HEK293 (cell line): ENCODE measurements around the gene PAF1.
A peak's percentile ranks its signal among the peaks of the same experiment; 100 is the strongest.
"Not testable (repeated sequence)": the region's sequence is repeated elsewhere in the genome, so short reads cannot be mapped to it uniquely, and the experiment has no call there.

ENCODE experiments used
- CTCF ChIA-PET: fragments of 350-600 bp; formaldehyde crosslinking; extraction: SDS; loops from one replicate; lab custom pipeline; 2021; ENCODE audit warnings: antibody characterized with exemption; lab: Yijun Ruan, JAX
- POLR2A ChIA-PET: fragments of 300-600 bp; formaldehyde crosslinking; extraction: SDS; loops from one replicate; lab custom pipeline; 2020; ENCODE audit warnings: antibody characterized with exemption, inconsistent platforms; lab: Yijun Ruan, JAX
- H3K27ac ChIP-seq: fragments of 200-500 bp; sonication (Bioruptor generic); 2 replicates; pipeline ENCODE4 v1.5.1; 2014; ENCODE audit warnings: low read depth, low read length, control low read depth, inconsistent platforms; ENCODE audit errors: extremely low read depth
- H3K36me3 ChIP-seq, 2 experiments: fragments of 200-500 bp in 1 of 2; sonication (Bioruptor generic) in 1 of 2; 1 replicate in 1 of 2; 2 replicates in 1 of 2; pipeline ENCODE4 v1.5.1; 2014 to 2017; ENCODE audit warnings: inconsistent platforms in 2 of 2, low read length in 2 of 2; ENCODE audit not compliant: control insufficient read depth in 2 of 2, insufficient read depth in 1 of 2
- H3K4me1 ChIP-seq: fragments of 200-500 bp; sonication (Bioruptor generic); 2 replicates; pipeline ENCODE4 v1.5.1; 2014; ENCODE audit warnings: mild to moderate bottlenecking, low read length, inconsistent platforms; ENCODE audit not compliant: control insufficient read depth, insufficient read depth
- H3K4me3 ChIP-seq: 2 replicates; pipeline ENCODE4 v1.5.1; 2011; ENCODE audit warnings: low read depth, mild to moderate bottlenecking, control low read depth, low read length, moderate library complexity
- H3K9me3 ChIP-seq: fragments of 200-500 bp; sonication (Bioruptor generic); 2 replicates; pipeline ENCODE4 v1.5.1; 2014; ENCODE audit warnings: low read depth, low read length, inconsistent platforms; ENCODE audit not compliant: control insufficient read depth, insufficient read depth
- BCL11B ChIP-seq: fragments of 450-650 bp; formaldehyde crosslinking; IDR thresholded peaks from 2 replicates; pipeline ENCODE4 v1.5.1; 2016; ENCODE audit warnings: low read depth, missing biosample characterization, missing genetic modification characterization
- IKZF3 ChIP-seq: fragments of 450-650 bp; IDR thresholded peaks from 2 replicates; pipeline ENCODE4 v1.5.0; 2018; ENCODE audit warnings: missing biosample characterization, mild to moderate bottlenecking, missing genetic modification characterization, moderate library complexity
- ZNF146 ChIP-seq: fragments of 450-650 bp; formaldehyde crosslinking; IDR thresholded peaks from 2 replicates; pipeline ENCODE4 v1.5.1; 2016; ENCODE audit warnings: missing biosample characterization, missing genetic modification characterization
- ZNF16 ChIP-seq: fragments of 450-650 bp; formaldehyde crosslinking; IDR thresholded peaks from 2 replicates; pipeline ENCODE4 v1.5.1; 2016; ENCODE audit warnings: low read depth, missing biosample characterization, missing genetic modification characterization
- ZNF175 ChIP-seq: fragments of 450-650 bp; formaldehyde crosslinking; IDR thresholded peaks from 2 replicates; pipeline ENCODE4 v1.5.1; 2016; ENCODE audit warnings: missing biosample characterization, missing genetic modification characterization
- ZNF501 ChIP-seq: fragments of 450-650 bp; formaldehyde crosslinking; IDR thresholded peaks from 2 replicates; pipeline ENCODE4 v1.5.1; 2016; ENCODE audit warnings: missing biosample characterization, missing genetic modification characterization
- ZNF600 ChIP-seq: fragments of 450-650 bp; formaldehyde crosslinking; IDR thresholded peaks from 2 replicates; pipeline ENCODE4 v1.5.1; 2016; ENCODE audit warnings: missing biosample characterization, missing genetic modification characterization
- ZNF677 ChIP-seq: fragments of 450-650 bp; IDR thresholded peaks from 2 replicates; pipeline ENCODE4 v1.5.0; 2018; ENCODE audit warnings: missing biosample characterization, mild to moderate bottlenecking, missing genetic modification characterization, moderate library complexity
- TF ChIP-seq, protein P1 (sequence below): fragments of 450-650 bp; formaldehyde crosslinking; optimal IDR thresholded peaks from 2 replicates; pipeline ENCODE3; 2016; ENCODE audit warnings: missing biosample characterization, mild to moderate bottlenecking, missing genetic modification characterization

Gene PAF1

DNA sequence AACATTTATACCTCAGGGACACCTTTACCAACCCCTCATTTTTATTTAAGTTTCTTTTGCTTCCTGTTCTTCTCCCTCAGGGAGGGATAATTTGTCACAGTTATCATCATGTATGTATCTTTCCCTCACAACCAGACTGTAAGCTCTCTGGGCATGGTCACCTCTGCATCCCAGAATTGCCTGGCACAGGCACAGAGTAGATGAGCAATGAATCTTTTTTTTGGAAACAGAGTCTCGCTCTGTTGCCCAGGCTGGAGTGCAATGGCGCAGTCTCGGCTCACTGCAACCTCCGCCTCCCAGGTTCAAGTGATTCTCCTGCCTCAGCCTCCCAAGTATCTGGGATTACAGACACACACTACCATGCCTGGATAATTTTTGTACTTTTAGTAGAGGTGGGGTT is 11.5 kb downstream of the PAF1 start:
- H3K4me3 ChIP-seq, H3K4me1 ChIP-seq, POLR2A ChIA-PET, H3K27ac ChIP-seq, H3K9me3 ChIP-seq: not testable (repeated sequence)
- H3K36me3 ChIP-seq: peaks cover 96 to 100% of the 10 kb centered on the region in 2 experiments
- TF ChIP-seq, protein P1, sequence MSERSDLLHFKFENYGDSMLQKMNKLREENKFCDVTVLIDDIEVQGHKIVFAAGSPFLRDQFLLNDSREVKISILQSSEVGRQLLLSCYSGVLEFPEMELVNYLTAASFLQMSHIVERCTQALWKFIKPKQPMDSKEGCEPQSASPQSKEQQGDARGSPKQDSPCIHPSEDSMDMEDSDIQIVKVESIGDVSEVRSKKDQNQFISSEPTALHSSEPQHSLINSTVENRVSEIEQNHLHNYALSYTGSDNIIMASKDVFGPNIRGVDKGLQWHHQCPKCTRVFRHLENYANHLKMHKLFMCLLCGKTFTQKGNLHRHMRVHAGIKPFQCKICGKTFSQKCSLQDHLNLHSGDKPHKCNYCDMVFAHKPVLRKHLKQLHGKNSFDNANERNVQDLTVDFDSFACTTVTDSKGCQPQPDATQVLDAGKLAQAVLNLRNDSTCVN (tag by site-specific recombination): peak; percentile 11
- CTCF ChIA-PET: interaction anchor here (1.1 kb wide), 1 partner anchor 19 kb away, joined by 3 read pairs; no protein-coding TSS in a partner anchor

DNA sequence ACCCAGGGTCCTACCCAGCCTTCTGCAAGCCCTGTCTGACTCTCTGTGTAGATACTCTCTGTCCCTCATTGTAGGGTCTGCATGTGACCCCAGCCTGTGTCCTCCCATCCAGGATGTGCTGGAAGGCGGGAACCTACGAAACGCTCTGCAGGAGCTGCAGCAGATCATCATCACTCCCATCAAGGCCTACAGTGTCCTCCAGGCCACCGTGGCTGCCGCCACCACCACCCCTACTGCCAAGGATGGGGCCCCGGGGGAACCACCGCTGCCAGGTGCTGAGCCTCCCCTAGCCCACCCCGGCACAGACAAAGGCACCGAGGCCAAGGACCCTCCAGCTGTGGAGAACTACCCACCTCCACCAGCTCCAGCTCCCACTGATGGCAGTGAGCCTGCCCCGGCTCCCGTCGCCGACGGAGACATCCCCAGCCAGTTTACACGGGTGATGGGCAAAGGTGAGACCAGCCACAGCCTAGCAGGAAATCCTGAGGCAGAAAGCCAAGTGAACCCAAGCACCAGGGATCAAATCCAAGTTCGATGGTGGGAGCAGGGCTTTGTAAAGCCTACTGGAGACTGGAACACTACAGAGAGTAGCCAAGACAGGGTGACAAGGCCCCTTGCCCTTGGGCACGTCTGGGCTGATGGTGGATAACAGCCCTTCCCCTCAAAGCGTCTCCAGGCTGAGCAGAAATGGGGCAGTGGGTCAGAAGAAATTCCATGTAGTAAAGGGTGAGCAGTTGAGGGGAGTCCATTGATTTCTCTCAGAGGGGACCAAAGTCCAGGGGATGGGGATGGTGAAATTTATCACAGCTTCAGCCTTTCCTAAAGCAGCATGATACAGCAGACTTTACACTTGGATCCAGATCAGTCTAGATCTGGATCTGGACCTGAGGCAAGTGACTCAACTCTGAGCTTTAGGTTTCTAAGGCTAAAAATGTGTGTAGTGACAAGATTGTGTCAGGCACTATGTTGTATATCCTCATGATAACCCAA is 13.2 kb downstream of the PAF1 start:
- ChIA-PET POLR2A (interaction anchor here (0.8 to 3.4 kb wide), 3 partner anchors 13 to 58 kb away, joined by 3 to 16 read pairs (median 4); partner anchors contain the start of genes MED29, PAF1 and RPS16), CTCF (interaction anchor here (0.6 to 1.2 kb wide), 5 partner anchors 13 to 165 kb away, joined by 3 to 4 read pairs (median 3); no protein-coding TSS in a partner anchor)
- peak overlapping the region; percentile 28; the same call in 1 of the 2 replicates for H3K27ac ChIP-seq
- H3K4me1 ChIP-seq: no peaks in the 10 kb centered on the region
- H3K9me3 ChIP-seq: no peaks in the 10 kb centered on the region
- peaks cover 92 to 100% of the 10 kb centered on the region in 2 experiments for H3K36me3 ChIP-seq
- TF ChIP-seq IKZF3 (tag by site-specific recombination) (no peak), ZNF146 (tag by site-specific recombination) (no peak)
- no peak overlapping the region for H3K4me3 ChIP-seq

DNA sequence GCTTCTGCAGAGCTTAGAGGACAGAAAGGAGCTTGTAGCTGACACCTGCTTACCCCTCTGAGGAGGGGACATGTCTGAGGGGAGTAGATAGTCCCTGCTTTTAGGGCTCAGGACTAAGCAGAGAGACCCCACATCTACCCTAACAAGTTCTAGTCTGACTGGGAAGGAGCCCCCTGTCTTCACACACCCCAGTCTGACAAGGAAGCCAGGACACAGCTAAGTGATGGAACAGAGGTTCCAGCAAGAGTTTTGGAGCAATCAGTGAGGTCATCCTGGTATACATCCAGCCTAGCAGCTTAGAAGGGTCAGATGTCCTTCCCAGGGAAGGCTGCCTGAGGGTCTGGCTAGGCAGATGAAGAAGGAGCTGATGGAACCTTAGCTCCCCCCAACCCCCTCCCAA is 15.0 kb downstream of the PAF1 start:
- CTCF ChIA-PET: interaction anchor here (0.7 to 1.9 kb wide), 4 partner anchors 22 to 98 kb away, joined by 3 to 5 read pairs (median 4); no protein-coding TSS in a partner anchor
- POLR2A ChIA-PET: interaction anchor here (0.6 to 3.4 kb wide), 4 partner anchors 9 to 60 kb away, joined by 3 to 16 read pairs (median 7); partner anchors contain the start of genes MED29, PAF1 and RPS16
- no peak for TF ChIP-seq ZNF175 (tag by site-specific recombination)
- TF ChIP-seq ZNF600 (tag by site-specific recombination): peak; percentile 74
- Histone ChIP-seq H3K4me3 (no peak overlapping the region), H3K4me1 (no peaks in the 10 kb centered on the region), H3K27ac (peak overlapping the region; percentile 12; the same call in 1 of the 2 replicates), H3K36me3 (peaks cover 92 to 100% of the 10 kb centered on the region in 2 experiments), H3K9me3 (no peaks in the 10 kb centered on the region)

DNA sequence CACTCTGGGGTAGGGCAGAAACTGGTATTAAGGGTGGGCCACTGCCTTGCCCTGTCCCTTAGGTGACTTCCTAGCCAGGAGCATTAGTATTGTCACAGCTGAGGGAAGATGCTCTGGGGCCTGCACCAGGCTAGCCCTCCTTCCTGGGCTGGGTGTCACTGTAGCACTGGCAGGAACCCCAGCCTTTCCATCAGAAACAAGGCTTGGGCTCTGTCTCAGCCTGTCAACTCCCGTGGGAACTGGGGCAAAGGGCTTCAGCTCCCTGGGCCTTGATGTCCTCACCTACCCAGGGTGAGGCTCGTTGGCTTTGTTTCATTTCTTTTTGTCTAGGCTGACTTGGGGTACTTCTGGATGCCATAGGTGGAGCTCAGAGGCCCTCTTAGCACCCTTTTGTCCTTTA is 18.0 kb downstream of the PAF1 start:
- Histone ChIP-seq H3K27ac (peak overlapping the region; percentile 30; the same call in 1 of the 2 replicates), H3K36me3 (peaks cover 92 to 100% of the 10 kb centered on the region in 2 experiments), H3K9me3 (no peaks in the 10 kb centered on the region)
- TF ChIP-seq BCL11B: no peak
- no peak for TF ChIP-seq ZNF501
- no peak for TF ChIP-seq ZNF16 (tag by site-specific recombination)
- no peak for TF ChIP-seq ZNF677
- TF ChIP-seq, all 188 proteins: peak for 0
- CTCF ChIA-PET: interaction anchor here (0.7 to 2.0 kb wide), 2 partner anchors 20 to 39 kb away, joined by 3 to 5 read pairs; partner anchors contain the start of gene PLEKHG2
- H3K4me3 ChIP-seq: no peak overlapping the region
- POLR2A ChIA-PET: interaction anchor here (0.6 kb wide), 1 partner anchor 52 kb away, joined by 3 read pairs; the partner anchor contains the start of gene LRFN1
- no peaks in the 10 kb centered on the region; the same call in 1 of the 2 replicates for H3K4me1 ChIP-seq
